ENCODE data around the gene DDX31. TPM values are rescaled to one million over a fixed set of nuclear protein-coding genes. Genes with fewer than 3 reads are reported as not detected.

The DDX31 gene
- total and polyA plus RNA-seq, 8 donors, result 4.9 to 17.0 (median 7.7) TPM

DNA sequence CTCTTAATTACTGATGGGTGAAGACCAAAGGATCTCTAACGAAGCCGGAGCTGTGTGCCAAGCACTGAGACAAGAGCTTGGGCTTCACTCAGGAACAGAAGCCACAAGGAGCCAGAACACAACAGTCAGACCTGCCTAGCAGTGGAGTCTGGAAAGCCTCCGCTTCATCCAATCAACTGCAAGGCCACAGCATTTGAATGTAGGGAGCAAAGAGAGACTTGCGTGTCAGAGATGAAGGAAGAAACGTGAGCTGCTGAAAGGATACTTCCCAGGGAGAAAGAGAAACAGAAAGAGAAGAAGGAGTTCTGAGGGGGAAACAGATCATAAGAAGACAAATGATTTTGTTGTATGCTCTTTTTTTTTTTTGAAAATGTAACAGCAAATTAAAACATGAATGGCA is 43.5 kb downstream of the DDX31 start:
- no peak for ATAC-seq
- Histone ChIP-seq H3K36me3 (peaks cover 0 to 48% (median 6%) of the 10 kb centered on the region in 3 donors), H3K27ac (no peak overlapping the region), H3K4me1 (no peaks in the 10 kb centered on the region), H3K27me3 (no peaks in the 10 kb centered on the region), H3K4me3 (no peak overlapping the region), H3K9me3 (no peaks in the 10 kb centered on the region)
- intact Hi-C loops (cut with DNase I), result no loop called here
- 85 to 91% methylated on average over 5 of the region's 5 CpGs for WGBS, 2 donors
- TF ChIP-seq, protein P1, sequence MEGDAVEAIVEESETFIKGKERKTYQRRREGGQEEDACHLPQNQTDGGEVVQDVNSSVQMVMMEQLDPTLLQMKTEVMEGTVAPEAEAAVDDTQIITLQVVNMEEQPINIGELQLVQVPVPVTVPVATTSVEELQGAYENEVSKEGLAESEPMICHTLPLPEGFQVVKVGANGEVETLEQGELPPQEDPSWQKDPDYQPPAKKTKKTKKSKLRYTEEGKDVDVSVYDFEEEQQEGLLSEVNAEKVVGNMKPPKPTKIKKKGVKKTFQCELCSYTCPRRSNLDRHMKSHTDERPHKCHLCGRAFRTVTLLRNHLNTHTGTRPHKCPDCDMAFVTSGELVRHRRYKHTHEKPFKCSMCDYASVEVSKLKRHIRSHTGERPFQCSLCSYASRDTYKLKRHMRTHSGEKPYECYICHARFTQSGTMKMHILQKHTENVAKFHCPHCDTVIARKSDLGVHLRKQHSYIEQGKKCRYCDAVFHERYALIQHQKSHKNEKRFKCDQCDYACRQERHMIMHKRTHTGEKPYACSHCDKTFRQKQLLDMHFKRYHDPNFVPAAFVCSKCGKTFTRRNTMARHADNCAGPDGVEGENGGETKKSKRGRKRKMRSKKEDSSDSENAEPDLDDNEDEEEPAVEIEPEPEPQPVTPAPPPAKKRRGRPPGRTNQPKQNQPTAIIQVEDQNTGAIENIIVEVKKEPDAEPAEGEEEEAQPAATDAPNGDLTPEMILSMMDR (IDR thresholded peaks at IDR 0.05), result no peak
- no peak for DNase-seq
- no peak for FAIRE-seq

DNA sequence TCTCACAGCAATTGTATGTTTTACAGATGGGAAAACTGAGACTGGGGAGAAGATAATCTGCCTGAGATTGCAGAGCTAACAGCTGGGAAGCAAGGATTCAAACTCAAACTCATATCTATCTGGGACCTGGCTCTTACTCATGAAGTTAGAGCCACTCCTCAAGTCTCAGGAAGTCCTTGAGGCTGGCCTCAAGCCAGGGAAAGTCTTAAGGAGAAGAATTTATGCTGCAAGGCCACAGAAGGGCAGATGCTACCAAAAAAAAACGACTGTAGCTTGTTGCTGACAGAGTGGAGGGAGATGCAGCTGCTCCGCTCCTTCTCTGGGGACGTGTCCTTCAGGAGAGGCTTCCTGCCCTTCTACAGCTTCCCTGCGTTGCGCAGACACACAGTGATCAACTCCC is 47.6 kb downstream of the DDX31 start:
- TF ChIP-seq, protein P1 (IDR thresholded peaks at IDR 0.05), result no peak
- peaks cover 0 to 24% (median 0%) of the 10 kb centered on the region in 3 donors for H3K36me3 ChIP-seq
- H3K9me3 ChIP-seq, result no peaks in the 10 kb centered on the region
- H3K4me1 ChIP-seq, result no peaks in the 10 kb centered on the region
- DNase-seq (no peak), ATAC-seq (no peak), FAIRE-seq (no peak)
- WGBS, 2 donors, result 72 to 78% methylated on average over 5 of the region's 5 CpGs
- H3K4me3 ChIP-seq, result no peak overlapping the region
- no peak overlapping the region for H3K27ac ChIP-seq
- H3K27me3 ChIP-seq, result no peaks in the 10 kb centered on the region
- intact Hi-C loops (cut with DNase I), result no loop called here

DNA sequence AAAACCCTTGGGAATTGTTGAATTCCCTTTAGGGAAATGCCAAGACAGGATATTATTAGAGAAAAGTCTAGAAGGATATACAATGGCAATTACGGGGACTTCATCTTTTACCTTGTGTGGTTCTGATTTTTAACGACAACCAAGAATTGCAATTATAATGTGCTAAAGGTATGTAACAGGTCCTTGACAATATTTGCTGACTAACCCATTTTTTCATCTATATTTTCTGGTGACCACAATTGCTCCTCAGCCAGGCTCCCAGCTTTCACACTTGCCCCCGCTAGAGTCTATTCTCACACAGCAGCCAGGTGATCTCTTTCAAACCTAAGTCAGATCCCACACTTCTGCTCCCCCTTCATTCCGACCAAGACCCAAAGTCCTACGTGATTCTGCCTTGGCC is 53.1 kb downstream of the DDX31 start:
- Histone ChIP-seq H3K27me3 (no peaks in the 10 kb centered on the region), H3K4me3 (no peak overlapping the region), H3K4me1 (no peaks in the 10 kb centered on the region), H3K27ac (no peak overlapping the region), H3K9me3 (no peaks in the 10 kb centered on the region), H3K36me3 (peaks cover 0 to 26% (median 0%) of the 10 kb centered on the region in 3 donors)
- ATAC-seq (no peak), DNase-seq (no peak), FAIRE-seq (no peak)
- intact Hi-C loops (cut with DNase I), result no loop called here
- 92% methylated on average over 5 of the region's 5 CpGs for WGBS, 2 donors
- TF ChIP-seq, protein P1 (IDR thresholded peaks at IDR 0.05), result no peak

DNA sequence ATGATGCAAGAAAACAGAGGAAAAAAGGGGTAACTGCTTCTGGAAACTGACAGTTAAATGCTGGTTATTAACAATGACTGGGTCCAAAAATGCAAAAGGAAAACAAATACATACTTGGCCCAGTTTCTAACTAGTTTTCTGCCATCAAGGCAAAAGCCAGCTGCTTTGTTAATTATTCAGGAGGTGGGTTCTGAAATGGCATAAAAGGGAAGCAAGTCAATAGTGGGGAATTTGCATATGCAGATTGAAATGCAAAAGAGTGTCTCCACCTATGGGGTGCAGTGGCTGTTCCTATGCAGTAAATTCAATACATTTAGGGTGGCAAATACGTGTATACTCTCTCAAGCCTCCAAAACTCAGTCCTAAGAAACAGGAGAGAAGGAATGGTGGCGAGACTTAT is 54.0 kb downstream of the DDX31 start:
- TF ChIP-seq, protein P1 (IDR thresholded peaks at IDR 0.05), result no peak
- no peak overlapping the region for H3K4me3 ChIP-seq
- H3K36me3 ChIP-seq, result peaks cover 0 to 31% (median 0%) of the 10 kb centered on the region in 3 donors
- no peak overlapping the region for H3K27ac ChIP-seq
- DNase-seq (no peak), ATAC-seq (no peak), FAIRE-seq (no peak)
- no peaks in the 10 kb centered on the region for H3K27me3 ChIP-seq
- intact Hi-C loops (cut with DNase I), result no loop called here
- no peaks in the 10 kb centered on the region for H3K9me3 ChIP-seq
- WGBS, 2 donors, result 84 to 91% methylated on average over 2 of the region's 2 CpGs
- no peaks in the 10 kb centered on the region for H3K4me1 ChIP-seq

DNA sequence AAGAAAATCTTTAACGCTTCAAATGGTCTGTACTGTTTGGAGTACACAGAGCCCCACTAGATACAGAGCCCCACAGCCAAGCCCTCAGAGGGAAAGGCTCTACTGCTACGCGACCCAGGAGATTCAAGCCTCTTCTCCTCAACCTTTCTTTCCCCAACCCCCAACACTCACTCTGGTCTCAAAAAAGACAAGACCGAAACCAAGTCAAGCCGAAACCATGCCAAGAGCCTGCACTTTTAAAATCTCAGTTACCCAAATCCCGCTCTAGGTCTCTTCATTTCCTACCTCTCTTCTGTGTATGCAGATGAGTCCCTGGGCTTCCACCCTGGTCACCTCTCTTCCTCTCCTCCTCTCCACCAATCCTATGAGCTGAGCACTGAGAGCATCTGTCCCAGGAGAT is 55.5 kb downstream of the DDX31 start:
- Histone ChIP-seq H3K27me3 (no peaks in the 10 kb centered on the region), H3K27ac (no peak overlapping the region), H3K4me1 (no peaks in the 10 kb centered on the region), H3K4me3 (no peak overlapping the region), H3K36me3 (peaks cover 0 to 31% (median 0%) of the 10 kb centered on the region in 3 donors), H3K9me3 (no peaks in the 10 kb centered on the region)
- DNase-seq (no peak), ATAC-seq (no peak), FAIRE-seq (no peak)
- WGBS, 2 donors, result 80 to 86% methylated on average over 6 of the region's 6 CpGs
- intact Hi-C loops (cut with DNase I), result no loop called here
- TF ChIP-seq, protein P1 (IDR thresholded peaks at IDR 0.05), result no peak

Measured in pancreas (tissue), 10 donors.